Kasumi-1 (cell line): ENCODE results near the gene GRIN2D.
"Not testable (repeated sequence)": the region's sequence is repeated elsewhere in the genome, so short reads cannot be mapped to it uniquely, and the experiment has no call there.

Experiments used
- DNase-seq, 2 experiments: peaks; one replicate each; lab custom pipeline; 2025; lab: John Stamatoyannopoulos, UW

GRIN2D gene

DNA sequence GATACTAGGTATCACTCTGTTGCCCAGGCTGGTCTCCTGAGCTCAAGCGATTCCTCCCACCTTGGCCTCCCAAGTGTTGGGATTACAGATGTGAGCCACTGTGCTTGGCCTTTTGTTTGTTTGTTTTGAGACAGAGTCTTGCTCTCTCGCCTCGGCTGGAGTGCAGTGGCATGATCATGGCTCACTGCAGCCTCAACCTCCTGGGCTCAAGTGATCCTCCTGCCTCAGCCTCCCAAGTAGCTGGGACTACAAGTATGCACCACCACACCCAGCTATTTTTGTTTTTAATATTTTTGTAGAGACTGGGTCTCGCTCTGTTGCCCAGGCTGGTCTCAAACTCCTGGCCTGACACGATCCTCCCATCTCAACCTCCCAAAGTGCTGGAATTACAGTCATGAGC lies 21.7 kb upstream of the GRIN2D start:
- DNase-seq = not testable (repeated sequence)

- no peak for DNase-seq
These were observed 20.6 kb upstream of the GRIN2D start for GRCh38 chr19:48372904-48373303.

GRCh38 chr19:48373567-48373966 lies 19.9 kb upstream of the GRIN2D start:
- DNase-seq = no peak

DNA sequence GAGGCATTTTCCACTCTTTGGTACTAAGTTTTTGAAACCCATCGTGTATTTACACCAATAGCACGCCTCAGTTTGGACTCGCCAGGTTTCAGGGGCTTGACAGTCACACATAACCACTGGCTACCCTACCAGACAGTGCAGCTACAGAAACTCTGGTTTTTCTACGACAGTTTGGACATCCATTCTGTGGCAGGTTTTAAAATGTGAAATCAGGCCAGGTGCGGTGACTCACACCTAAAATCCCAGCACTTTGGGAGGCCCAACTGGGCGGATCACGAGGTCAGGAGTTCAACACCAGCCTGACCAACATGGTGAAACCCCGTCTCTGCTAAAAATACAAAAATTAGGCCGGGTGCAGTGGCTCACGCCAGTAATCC lies 15.3 kb upstream of the GRIN2D start:
- DNase-seq = no peak

GRCh38 chr19:48379058-48379457 lies 14.4 kb upstream of the GRIN2D start:
- DNase-seq = no peak

- no peak for DNase-seq
These were observed 12.1 kb upstream of the GRIN2D start for GRCh38 chr19:48381178-48381950.

DNA sequence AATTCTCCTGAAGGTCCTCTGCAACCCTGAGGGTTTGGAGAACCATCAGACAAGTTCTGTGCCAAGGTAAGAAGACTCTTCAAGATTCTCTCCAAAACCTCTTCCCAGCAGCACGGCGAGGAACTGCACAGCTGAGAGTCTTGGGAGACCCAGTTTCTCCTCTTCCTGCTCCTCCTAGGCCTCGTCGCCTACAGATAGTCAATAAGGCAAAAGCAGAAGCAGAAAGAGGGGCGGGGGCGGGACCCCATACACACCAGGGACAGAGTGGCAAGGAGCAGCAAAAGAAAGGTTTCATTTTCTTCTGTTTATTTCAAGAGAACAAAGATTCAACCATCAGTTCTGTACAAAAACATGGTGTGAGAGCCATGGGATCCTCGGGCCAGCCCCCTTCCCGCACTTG lies 11.2 kb upstream of the GRIN2D start:
- DNase-seq = no peak

DNA sequence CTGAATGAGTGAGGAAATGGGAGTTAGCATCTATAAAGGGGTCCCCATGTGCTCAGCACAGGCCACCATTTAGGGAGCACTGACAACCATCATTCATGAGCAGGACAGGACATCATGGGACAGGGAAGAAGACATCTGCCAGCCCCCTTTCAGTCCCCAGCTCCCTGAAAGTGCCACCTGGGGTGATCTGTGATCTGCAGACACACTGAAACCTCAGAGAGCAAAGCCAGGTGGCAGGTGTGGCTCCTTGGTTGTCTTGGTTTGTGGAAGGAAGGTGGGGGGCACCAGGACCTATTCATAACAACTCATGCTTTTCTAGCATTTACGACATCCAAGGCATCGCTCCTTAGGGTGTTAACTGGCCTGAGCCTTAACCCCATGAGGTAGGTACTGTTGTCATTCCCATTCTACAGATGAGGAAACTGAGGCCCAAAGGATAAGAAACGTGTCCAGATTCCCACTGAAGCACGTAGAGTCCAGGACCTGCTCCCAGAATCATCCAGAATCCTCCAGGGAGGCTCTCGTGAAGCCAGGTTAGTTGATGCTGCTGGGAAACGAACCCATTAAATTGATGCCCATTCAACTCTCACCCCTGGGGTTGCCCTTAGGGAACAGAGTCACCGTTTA lies 7.9 kb upstream of the GRIN2D start:
- no peak for DNase-seq

- no peak for DNase-seq
These were observed 6.5 kb upstream of the GRIN2D start for GRCh38 chr19:48386981-48387380.

- DNase-seq = peak; percentile 25 to 41
These were observed 3.0 kb upstream of the GRIN2D start for GRCh38 chr19:48390188-48391099.

- peak; percentile 59 to 63 for DNase-seq
These were observed 2.1 kb upstream of the GRIN2D start, which contains the start of gene KDELR1 for GRCh38 chr19:48391100-48392005. Gene KDELR1 (minus strand): TSS chr19:48391551. CDS start chr19:48391358, 193 bp downstream.

DNA sequence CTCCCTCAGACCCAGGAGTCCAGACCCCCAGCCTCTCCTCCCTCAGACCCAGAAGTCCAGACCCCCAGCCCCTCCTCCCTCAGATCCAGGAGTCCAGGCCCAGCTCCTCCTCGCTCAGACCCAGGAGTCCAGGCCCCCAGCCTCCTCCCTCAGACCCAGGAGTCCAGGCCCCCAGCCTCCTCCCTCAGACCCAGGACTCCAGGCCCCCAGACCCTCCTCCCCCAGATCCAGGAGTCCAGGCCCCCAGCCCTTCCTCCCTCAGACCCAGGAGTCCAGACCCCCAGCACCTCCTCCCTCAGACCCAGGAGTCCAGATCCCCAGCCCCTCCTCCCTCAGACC lies 1.5 kb upstream of the GRIN2D start:
- not testable (repeated sequence) for DNase-seq

DNA sequence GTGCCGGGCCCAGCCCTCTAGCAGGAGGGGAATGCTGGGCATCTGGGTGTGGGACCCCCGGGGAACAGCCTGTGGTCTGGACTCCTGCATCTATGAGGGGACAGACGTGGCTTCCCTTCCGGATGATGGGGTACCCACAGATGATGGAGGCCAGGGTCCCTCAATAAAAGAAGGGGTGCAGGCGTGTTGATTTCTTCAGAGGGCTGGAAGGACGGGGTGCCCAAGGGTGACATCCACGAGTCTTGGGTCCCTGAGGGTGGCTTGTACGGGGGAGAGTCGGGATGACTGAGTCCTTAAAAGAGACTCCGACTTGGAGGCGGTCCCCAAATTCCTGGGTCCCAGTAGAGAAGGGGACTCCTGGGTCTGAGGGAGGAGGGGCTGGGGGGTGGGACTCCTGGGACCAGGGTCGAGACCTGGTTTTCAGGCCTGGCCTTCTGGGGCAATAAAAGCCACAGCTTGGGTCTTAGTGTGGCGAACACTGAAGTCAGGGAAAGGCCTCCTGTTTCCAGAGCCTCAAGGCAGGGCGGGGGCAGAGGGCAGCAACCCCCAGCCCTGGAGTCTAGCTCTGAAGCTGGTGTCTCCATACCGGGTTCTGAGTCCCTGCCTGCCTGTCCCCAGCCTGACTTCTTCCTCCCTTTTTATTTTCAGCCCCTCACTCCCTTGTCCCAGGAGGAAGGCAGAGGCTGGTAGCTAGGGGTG lies 459 bp upstream of the GRIN2D start:
- DNase-seq = no peak

DNA sequence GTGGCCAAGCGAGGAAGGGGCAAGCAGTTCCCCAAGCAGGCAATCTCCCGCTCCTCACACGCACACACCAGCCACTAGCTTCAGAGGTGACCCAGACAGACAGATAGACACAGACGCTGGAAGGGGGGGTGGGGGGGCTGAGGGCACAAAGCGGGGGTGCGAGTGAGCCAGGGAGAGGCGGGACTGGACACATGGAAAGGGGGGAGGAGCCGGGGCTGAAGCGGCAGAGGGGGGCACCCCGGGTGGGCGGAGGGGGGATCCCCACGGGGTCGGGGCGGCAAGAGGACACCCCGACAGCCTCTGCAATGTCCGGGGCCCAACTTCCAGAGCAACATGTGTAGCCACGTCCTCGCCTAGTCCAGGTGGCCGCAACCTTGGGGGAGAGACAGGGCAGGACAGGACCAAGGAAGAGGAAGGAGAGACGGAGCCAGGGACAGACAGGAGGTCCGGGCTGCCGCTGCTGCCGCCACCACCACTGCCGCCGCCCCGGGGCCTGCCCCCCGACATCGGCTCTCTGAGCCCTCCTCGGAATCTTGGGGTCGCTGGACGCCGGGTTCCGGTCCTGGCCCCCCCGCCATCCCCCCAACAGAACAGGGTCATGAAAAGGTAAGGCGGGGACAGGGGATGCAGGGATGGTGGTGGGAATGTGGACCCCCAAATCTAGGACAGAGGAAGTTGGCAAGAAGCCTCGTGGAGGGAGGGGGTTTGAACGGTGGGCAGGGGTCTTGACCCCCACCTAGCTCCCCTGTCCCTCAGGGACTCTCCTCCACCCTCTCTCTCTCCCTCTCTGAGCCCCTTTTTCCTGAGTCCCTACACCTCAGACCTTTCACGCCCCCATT lies 1.1 kb downstream of the GRIN2D start:
- DNase-seq = peak in 1 of 2 experiments; percentile 3

DNA sequence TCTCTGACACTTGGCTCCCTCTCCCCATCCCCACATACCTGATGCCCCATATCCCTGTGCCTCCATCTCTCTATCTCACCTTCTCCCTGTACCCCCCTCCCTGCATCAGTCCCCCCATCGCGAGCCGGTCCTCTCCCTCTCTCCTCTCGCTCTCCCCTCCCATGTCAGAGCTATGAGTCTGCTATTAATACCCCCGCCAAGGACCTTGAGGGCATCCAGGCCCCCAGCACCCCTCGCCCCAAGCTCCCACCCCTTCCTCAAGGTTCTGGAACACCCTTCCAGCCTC lies 1.6 kb downstream of the GRIN2D start:
- no peak for DNase-seq

DNA sequence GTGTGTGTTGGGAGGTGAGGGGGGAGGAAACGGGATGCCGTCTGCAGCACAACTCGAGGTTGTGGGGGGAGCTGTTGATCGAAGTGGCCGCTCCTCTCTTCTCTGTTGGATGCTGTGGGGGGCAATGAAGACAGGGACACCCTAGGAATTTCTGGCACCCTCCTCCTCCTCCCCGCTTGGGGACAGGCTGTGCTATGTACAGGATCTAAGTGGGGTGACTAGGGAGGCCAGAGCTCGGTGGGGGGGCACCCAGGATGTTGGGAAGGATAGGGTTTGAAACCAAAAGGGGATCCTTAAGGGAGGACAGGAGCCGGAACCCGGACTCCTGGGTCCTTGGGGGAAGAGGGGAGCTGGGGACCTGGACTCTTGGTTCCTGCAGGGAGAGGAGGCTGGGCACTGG lies 2.0 kb downstream of the GRIN2D start:
- no peak for DNase-seq

DNA sequence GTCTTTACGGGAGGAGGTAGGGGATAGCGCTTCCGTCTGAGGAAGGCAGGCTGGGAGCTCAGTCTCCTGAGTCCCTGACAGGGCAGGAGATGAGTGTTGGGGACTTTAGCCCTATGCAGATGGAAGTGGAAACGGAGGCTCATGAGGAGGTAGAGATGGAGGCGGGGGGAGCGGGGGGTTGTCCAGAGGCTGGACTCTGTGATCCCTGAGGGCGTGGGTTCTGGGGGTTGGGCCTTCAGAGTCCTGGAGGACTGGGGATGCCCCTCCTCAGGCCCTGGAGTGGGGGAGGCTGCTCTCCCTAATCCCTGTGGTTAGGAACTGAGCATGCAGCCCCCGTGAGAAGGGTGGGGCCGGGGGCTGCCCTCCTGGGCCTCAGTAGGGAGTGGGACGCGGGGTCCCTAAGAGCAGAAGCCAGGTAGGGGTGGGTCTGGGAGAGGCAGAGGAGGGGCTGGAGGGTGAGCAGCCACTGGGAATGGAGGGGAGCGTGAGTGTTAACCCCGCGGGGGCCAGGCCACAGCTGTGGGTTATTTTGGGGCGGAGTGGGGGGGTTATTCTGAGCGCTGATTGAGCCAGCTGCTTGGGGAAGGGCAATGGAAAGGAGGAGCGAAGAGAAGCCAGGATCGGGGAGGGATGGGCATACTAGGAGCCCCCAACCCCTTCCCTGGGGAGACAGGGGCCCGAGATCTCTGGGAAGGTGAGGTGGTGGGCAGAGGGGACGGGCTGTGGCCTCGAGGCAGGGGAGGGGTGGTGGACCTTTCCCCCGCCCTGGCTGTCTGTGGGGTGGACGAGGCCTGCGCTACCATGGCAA lies 2.8 kb downstream of the GRIN2D start:
- DNase-seq = no peak

DNA sequence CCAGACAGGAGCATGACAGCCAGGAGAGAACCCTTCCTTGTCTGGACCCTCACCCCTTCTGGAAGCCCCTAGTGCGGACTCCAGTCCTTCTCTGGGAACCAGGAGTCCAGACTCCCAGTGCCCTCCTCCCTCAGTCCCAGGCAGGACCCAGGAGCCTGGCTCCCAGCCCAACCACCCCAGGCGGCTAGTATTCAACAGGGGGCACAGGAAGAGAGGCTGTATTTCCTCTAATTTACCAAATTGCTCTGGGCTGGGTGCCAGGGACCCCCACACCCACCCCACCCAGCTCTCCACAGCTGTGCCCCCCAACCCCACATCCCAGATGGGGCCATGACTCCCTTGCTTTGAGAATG lies 3.3 kb downstream of the GRIN2D start:
- DNase-seq = no peak

DNA sequence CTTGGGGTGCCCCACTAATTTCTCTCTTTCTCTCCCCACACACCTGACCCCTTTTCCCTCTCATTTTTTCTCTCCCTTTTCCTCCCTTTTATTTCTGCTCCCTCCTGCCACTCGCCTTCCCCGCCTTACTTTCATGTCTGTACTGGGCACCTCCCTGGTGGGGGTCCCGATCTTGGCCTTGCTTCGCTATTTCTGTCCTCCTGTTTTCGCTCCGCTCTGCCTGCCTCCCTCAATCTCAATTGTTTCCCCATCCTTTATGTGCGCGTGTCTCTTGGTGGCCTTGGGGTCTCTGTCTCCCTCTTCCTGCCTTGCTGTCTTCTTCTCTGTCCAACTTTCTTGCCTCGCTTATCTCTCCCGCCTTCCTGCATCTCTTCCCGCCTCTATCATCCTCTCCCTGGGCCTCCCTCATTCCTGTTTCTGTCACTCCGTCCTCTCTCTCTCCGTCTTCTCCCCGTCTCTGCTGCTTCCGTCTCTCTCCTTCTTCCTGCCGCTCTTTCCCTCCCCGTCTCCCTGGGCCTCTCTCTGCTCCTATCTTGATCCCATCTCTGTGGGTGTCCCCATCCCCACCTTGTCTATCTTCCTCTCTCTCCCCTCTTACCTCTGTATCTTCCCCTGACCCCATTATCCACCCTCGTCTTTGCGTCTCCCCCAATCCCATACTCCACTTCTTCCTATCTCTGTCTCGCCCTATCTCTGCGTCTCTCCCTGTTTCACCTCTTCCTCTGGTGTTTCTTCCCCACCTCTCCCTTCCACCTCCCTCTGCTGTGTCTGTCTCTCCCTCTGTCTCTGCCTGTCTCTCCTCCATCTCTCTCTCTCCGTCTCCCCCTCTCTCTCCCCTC lies 4.0 kb downstream of the GRIN2D start:
- no peak for DNase-seq
